GM20000 (cell line): ENCODE data around the gene MINDY4.

Experiments
- DNase-seq: peaks from one replicate; pipeline ENCODE4 v3.0.0; 2012; ENCODE audit warnings: low spot score
- CTCF ChIP-seq: IDR thresholded peaks from 2 replicates; pipeline ENCODE4 v1.5.1; 2012; ENCODE audit warnings: mild to moderate bottlenecking, control low read depth; ENCODE audit errors: extremely low read depth, missing control alignments

The MINDY4 gene

GRCh38 chr7:30913821-30914515 lies 142.8 kb downstream of the MINDY4 start:
- DNase-seq, result no peak

GRCh38 chr7:30914596-30914995 lies 143.4 kb downstream of the MINDY4 start:
- DNase-seq, result no peak
- no peak for TF ChIP-seq CTCF

More at GRCh38 chr7:30913821-30914515, 142.8 kb downstream of the MINDY4 start:
- no peak for TF ChIP-seq CTCF

- no peak for TF ChIP-seq CTCF
- DNase-seq, result no peak
Observed at GRCh38 chr7:30915005-30915601, 143.9 kb downstream of the MINDY4 start.

- DNase-seq, result no peak
- TF ChIP-seq CTCF, result no peak
Observed at GRCh38 chr7:30915751-30916150, 144.5 kb downstream of the MINDY4 start.

GRCh38 chr7:30916255-30916654 lies 145.0 kb downstream of the MINDY4 start:
- no peak for TF ChIP-seq CTCF
- DNase-seq, result no peak

GRCh38 chr7:30916767-30917166 lies 145.6 kb downstream of the MINDY4 start:
- no peak for DNase-seq
- no peak for TF ChIP-seq CTCF

GRCh38 chr7:30917216-30917893 lies 146.1 kb downstream of the MINDY4 start:
- no peak for TF ChIP-seq CTCF
- no peak for DNase-seq
